ENCODE measurements around the gene PTH2. TPM values are rescaled to one million over a fixed set of nuclear protein-coding genes. Genes with fewer than 3 reads are reported as not detected.
A peak's percentile ranks its signal among the peaks of the same experiment; 100 is the strongest.

PTH2 gene
- total RNA-seq, 1 donor from 2014 or later = not detected

DNA sequence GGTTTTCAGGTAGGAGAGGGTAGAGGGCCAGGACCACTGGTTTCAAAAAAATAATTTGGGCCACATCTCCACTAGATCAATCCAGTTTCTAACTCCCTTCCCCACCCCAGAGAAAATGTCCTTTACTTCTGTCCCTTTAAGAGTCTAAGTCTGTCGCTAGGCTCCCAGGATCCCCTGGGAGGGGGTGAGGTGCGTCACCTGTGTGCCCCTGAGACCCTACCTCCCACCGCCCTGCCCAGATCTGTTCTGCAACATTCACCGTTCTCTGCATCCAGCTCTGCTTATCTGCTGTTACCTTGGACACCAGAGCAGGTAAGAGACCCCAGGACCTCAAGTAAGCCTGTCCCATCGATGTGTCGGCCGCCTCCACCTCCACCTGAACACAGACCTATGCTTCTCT, 1.9 kb upstream of the PTH2 start, which contains the start of gene GFY:
Gene GFY, plus strand, starts transcription at position 211 of the 400 bp plus-strand sequence. CDS start 1,043 bp downstream, outside the sequence.
- Histone ChIP-seq H3K9me3 (ENCODE audit: control insufficient read depth in 3 of 3, low read length in 3 of 3) (no peaks in the 10 kb centered on the region), H3K4me3 (ENCODE audit: low read length in 3 of 3) (no peak within 1 kb of the TSS), H3K36me3 (ENCODE audit: control insufficient read depth in 3 of 3, insufficient read depth in 3 of 3, low read length in 3 of 3) (no peaks in the 10 kb centered on the region), H3K9ac (ENCODE audit: low read depth in 1 of 3, low read length in 3 of 3) (no peak within 1 kb of the TSS), H3K27ac (ENCODE audit: low read depth, low read length) (no peak within 1 kb of the TSS), H3K27me3 (ENCODE audit: control insufficient read depth in 3 of 3, insufficient read depth in 3 of 3, low read length in 3 of 3) (peaks cover 79 to 91% (median 89%) of the 10 kb centered on the region in 3 donors), H3K4me1 (ENCODE audit: control insufficient read depth in 3 of 3, insufficient read depth in 3 of 3, low read length in 3 of 3) (peaks cover 18 to 21% (median 19%) of the 10 kb centered on the region in 3 donors)

GRCh38 chr19:49423985-49424303, 703 bp upstream of the PTH2 start:
- Histone ChIP-seq H3K9me3 (ENCODE audit: control insufficient read depth in 3 of 3, low read length in 3 of 3) (no peaks in the 10 kb centered on the region), H3K4me1 (ENCODE audit: control insufficient read depth in 3 of 3, insufficient read depth in 3 of 3, low read length in 3 of 3) (peaks cover 18 to 21% (median 19%) of the 10 kb centered on the region in 3 donors), H3K36me3 (ENCODE audit: control insufficient read depth in 3 of 3, insufficient read depth in 3 of 3, low read length in 3 of 3) (no peaks in the 10 kb centered on the region), H3K27me3 (ENCODE audit: control insufficient read depth in 3 of 3, insufficient read depth in 3 of 3, low read length in 3 of 3) (peaks cover 89% of the 10 kb centered on the region in 3 donors), H3K9ac (ENCODE audit: low read depth in 1 of 3, low read length in 3 of 3) (no peak overlapping the region), H3K27ac (ENCODE audit: low read depth, low read length) (no peak overlapping the region), H3K4me3 (ENCODE audit: low read length in 3 of 3) (no peak overlapping the region)

DNA sequence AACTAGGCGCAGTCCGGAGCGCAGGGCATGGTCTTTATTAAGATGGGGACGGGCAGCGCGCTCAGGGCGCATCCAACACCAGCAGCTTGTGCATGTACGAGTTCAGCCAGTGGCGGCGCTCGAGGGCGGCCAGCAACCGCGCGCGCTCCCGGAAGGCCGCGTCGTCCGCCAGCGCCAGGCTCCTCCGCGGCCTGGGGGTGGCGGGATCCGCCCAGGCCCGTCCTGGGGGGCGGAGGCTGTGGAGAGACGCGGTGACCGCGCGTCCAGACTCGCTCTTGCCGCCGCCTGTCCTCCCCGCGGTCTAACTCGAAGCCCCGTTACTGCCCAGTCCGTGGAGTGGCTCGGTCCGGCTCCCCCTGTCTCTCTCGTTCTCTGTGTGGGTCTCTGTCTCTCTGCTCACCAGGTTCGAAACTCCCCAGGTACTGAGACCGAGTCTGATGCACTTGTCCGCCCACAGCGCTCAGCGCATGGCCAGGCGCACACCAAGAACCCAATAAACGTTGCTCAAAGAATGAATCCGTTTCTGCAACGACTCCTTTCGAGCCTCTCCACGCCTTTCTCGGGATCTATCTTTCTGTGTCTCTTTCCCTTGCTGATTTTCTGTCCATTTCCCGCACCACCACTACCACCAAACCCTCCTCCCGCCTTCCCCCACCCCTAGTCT, 702 bp downstream of the PTH2 start:
- H3K9me3 ChIP-seq (ENCODE audit: control insufficient read depth in 3 of 3, low read length in 3 of 3) = no peaks in the 10 kb centered on the region
- H3K4me3 ChIP-seq (ENCODE audit: low read length in 3 of 3) = peak overlapping the region; percentile 27 to 52 (median 46)
- peaks cover 17 to 19% (median 18%) of the 10 kb centered on the region in 3 donors for H3K4me1 ChIP-seq (ENCODE audit: control insufficient read depth in 3 of 3, insufficient read depth in 3 of 3, low read length in 3 of 3)
- H3K36me3 ChIP-seq (ENCODE audit: control insufficient read depth in 3 of 3, insufficient read depth in 3 of 3, low read length in 3 of 3) = no peaks in the 10 kb centered on the region
- H3K27me3 ChIP-seq (ENCODE audit: control insufficient read depth in 3 of 3, insufficient read depth in 3 of 3, low read length in 3 of 3) = peaks cover 87 to 89% (median 88%) of the 10 kb centered on the region in 3 donors
- no peak overlapping the region for H3K27ac ChIP-seq (ENCODE audit: low read depth, low read length)
- peak overlapping the region in 2 of 3 donors; percentile 32 to 40 for H3K9ac ChIP-seq (ENCODE audit: low read depth in 1 of 3, low read length in 3 of 3)

GRCh38 chr19:49421878-49422202, 1.4 kb downstream of the PTH2 start:
- H3K27me3 ChIP-seq (ENCODE audit: control insufficient read depth in 3 of 3, insufficient read depth in 3 of 3, low read length in 3 of 3) = peaks cover 86 to 90% (median 86%) of the 10 kb centered on the region in 3 donors
- H3K4me3 ChIP-seq (ENCODE audit: low read length in 3 of 3) = no peak overlapping the region
- H3K4me1 ChIP-seq (ENCODE audit: control insufficient read depth in 3 of 3, insufficient read depth in 3 of 3, low read length in 3 of 3) = peaks cover 17 to 19% (median 18%) of the 10 kb centered on the region in 3 donors
- H3K27ac ChIP-seq (ENCODE audit: low read depth, low read length) = no peak overlapping the region
- no peaks in the 10 kb centered on the region for H3K9me3 ChIP-seq (ENCODE audit: control insufficient read depth in 3 of 3, low read length in 3 of 3)
- H3K36me3 ChIP-seq (ENCODE audit: control insufficient read depth in 3 of 3, insufficient read depth in 3 of 3, low read length in 3 of 3) = no peaks in the 10 kb centered on the region
- H3K9ac ChIP-seq (ENCODE audit: low read depth in 1 of 3, low read length in 3 of 3) = no peak overlapping the region

- Histone ChIP-seq H3K36me3 (ENCODE audit: control insufficient read depth in 3 of 3, insufficient read depth in 3 of 3, low read length in 3 of 3) (no peaks in the 10 kb centered on the region), H3K9ac (ENCODE audit: low read depth in 1 of 3, low read length in 3 of 3) (no peak overlapping the region), H3K27ac (ENCODE audit: low read depth, low read length) (no peak overlapping the region), H3K27me3 (ENCODE audit: control insufficient read depth in 3 of 3, insufficient read depth in 3 of 3, low read length in 3 of 3) (peaks cover 84 to 87% (median 86%) of the 10 kb centered on the region in 3 donors), H3K4me1 (ENCODE audit: control insufficient read depth in 3 of 3, insufficient read depth in 3 of 3, low read length in 3 of 3) (peaks cover 17 to 19% (median 18%) of the 10 kb centered on the region in 3 donors), H3K9me3 (ENCODE audit: control insufficient read depth in 3 of 3, low read length in 3 of 3) (no peaks in the 10 kb centered on the region), H3K4me3 (ENCODE audit: low read length in 3 of 3) (peak overlapping the region in 2 of 3 donors; percentile 1 to 33)
Observed at GRCh38 chr19:49421039-49421877, 2.0 kb downstream of the PTH2 start.

- H3K36me3 ChIP-seq (ENCODE audit: control insufficient read depth in 3 of 3, insufficient read depth in 3 of 3, low read length in 3 of 3) = no peaks in the 10 kb centered on the region
- H3K4me3 ChIP-seq (ENCODE audit: low read length in 3 of 3) = no peak overlapping the region
- H3K27me3 ChIP-seq (ENCODE audit: control insufficient read depth in 3 of 3, insufficient read depth in 3 of 3, low read length in 3 of 3) = peaks cover 74 to 83% (median 76%) of the 10 kb centered on the region in 3 donors
- H3K9me3 ChIP-seq (ENCODE audit: control insufficient read depth in 3 of 3, low read length in 3 of 3) = no peaks in the 10 kb centered on the region
- H3K27ac ChIP-seq (ENCODE audit: low read depth, low read length) = no peak overlapping the region
- H3K9ac ChIP-seq (ENCODE audit: low read depth in 1 of 3, low read length in 3 of 3) = no peak overlapping the region
- H3K4me1 ChIP-seq (ENCODE audit: control insufficient read depth in 3 of 3, insufficient read depth in 3 of 3, low read length in 3 of 3) = peaks cover 17 to 19% (median 18%) of the 10 kb centered on the region in 3 donors
Observed at GRCh38 chr19:49420227-49420626, 3.0 kb downstream of the PTH2 start.

DNA sequence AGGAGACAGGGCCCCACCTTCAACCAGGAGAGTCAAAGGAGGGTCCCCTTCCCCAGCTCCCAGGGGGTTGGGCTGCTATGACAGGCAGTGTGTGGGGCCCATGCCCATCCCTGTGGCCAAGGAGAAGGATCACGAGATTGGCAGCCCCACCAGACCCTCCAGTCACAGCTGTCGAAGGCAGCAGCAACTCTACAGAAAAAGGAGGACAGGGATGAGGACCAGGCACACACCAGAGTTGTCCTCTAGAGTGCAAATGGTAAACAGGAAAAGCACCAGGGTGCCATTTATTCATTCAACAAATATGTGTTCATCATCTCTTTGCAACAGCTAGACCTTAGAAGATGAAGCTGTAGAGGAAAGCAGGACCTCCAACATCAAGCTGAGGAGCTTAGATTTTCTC, 4.1 kb downstream of the PTH2 start:
- Histone ChIP-seq H3K4me3 (ENCODE audit: low read length in 3 of 3) (no peak overlapping the region), H3K4me1 (ENCODE audit: control insufficient read depth in 3 of 3, insufficient read depth in 3 of 3, low read length in 3 of 3) (peaks cover 17 to 19% (median 18%) of the 10 kb centered on the region in 3 donors), H3K27ac (ENCODE audit: low read depth, low read length) (no peak overlapping the region), H3K27me3 (ENCODE audit: control insufficient read depth in 3 of 3, insufficient read depth in 3 of 3, low read length in 3 of 3) (peaks cover 66 to 84% (median 68%) of the 10 kb centered on the region in 3 donors), H3K9me3 (ENCODE audit: control insufficient read depth in 3 of 3, low read length in 3 of 3) (no peaks in the 10 kb centered on the region), H3K36me3 (ENCODE audit: control insufficient read depth in 3 of 3, insufficient read depth in 3 of 3, low read length in 3 of 3) (no peaks in the 10 kb centered on the region), H3K9ac (ENCODE audit: low read depth in 1 of 3, low read length in 3 of 3) (no peak overlapping the region)

DNA sequence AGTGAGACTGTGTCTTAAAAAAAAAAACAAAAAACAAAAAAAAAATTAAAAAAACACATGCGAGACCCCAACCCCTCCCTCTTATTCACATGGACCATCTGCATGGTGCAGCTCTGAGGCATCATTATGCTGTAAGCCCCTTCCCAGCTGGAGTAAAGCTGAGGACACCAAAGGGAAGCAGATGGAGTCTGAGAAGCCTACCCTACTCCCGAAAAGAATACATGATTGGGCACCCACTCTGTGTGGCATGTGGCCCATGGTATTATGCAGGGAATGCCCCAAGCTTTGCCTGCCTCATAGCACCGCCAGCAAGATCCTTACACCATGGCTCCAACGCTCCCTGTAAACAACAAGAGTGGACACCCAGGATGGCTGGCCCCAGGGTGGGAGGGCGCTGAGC, 4.7 kb downstream of the PTH2 start:
- Histone ChIP-seq H3K4me3 (ENCODE audit: low read length in 3 of 3) (no peak overlapping the region), H3K27ac (ENCODE audit: low read depth, low read length) (no peak overlapping the region), H3K9me3 (ENCODE audit: control insufficient read depth in 3 of 3, low read length in 3 of 3) (no peaks in the 10 kb centered on the region), H3K36me3 (ENCODE audit: control insufficient read depth in 3 of 3, insufficient read depth in 3 of 3, low read length in 3 of 3) (no peaks in the 10 kb centered on the region), H3K9ac (ENCODE audit: low read depth in 1 of 3, low read length in 3 of 3) (no peak overlapping the region), H3K27me3 (ENCODE audit: control insufficient read depth in 3 of 3, insufficient read depth in 3 of 3, low read length in 3 of 3) (peaks cover 59 to 84% (median 62%) of the 10 kb centered on the region in 3 donors), H3K4me1 (ENCODE audit: control insufficient read depth in 3 of 3, insufficient read depth in 3 of 3, low read length in 3 of 3) (peaks cover 13 to 19% (median 15%) of the 10 kb centered on the region in 3 donors)

DNA sequence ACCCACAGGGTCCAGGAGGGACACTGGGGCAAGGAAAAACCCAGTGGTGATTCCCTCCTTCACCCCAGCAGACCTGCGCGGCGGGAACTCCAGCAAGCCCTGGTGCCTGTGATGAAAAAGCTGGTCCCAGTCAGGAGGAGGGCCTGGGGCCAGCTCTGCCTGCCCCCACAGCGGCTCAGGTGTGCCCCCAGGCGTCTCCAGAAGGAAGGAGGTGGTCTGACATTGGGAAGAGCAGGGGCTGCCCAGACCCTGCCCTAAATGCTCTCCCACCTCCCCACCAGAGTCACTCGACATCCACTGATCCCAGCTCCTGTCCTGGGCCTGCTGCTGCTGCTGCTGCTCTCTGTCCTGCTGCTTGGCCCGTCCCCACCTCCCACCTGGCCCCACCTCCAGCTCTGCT, 6.2 kb downstream of the PTH2 start:
- Histone ChIP-seq H3K27me3 (ENCODE audit: control insufficient read depth in 3 of 3, insufficient read depth in 3 of 3, low read length in 3 of 3) (peaks cover 48 to 74% (median 51%) of the 10 kb centered on the region in 3 donors), H3K9me3 (ENCODE audit: control insufficient read depth in 3 of 3, low read length in 3 of 3) (no peaks in the 10 kb centered on the region), H3K4me1 (ENCODE audit: control insufficient read depth in 3 of 3, insufficient read depth in 3 of 3, low read length in 3 of 3) (peaks cover 0 to 6% (median 2%) of the 10 kb centered on the region in 3 donors), H3K9ac (ENCODE audit: low read depth in 1 of 3, low read length in 3 of 3) (no peak overlapping the region), H3K36me3 (ENCODE audit: control insufficient read depth in 3 of 3, insufficient read depth in 3 of 3, low read length in 3 of 3) (no peaks in the 10 kb centered on the region), H3K4me3 (ENCODE audit: low read length in 3 of 3) (no peak overlapping the region), H3K27ac (ENCODE audit: low read depth, low read length) (no peak overlapping the region)

- no peak overlapping the region for H3K27ac ChIP-seq (ENCODE audit: low read depth, low read length)
- no peaks in the 10 kb centered on the region for H3K4me1 ChIP-seq (ENCODE audit: control insufficient read depth in 3 of 3, insufficient read depth in 3 of 3, low read length in 3 of 3)
- no peaks in the 10 kb centered on the region for H3K9me3 ChIP-seq (ENCODE audit: control insufficient read depth in 3 of 3, low read length in 3 of 3)
- no peak overlapping the region for H3K4me3 ChIP-seq (ENCODE audit: low read length in 3 of 3)
- no peak overlapping the region for H3K9ac ChIP-seq (ENCODE audit: low read depth in 1 of 3, low read length in 3 of 3)
- H3K36me3 ChIP-seq (ENCODE audit: control insufficient read depth in 3 of 3, insufficient read depth in 3 of 3, low read length in 3 of 3) = no peaks in the 10 kb centered on the region
- H3K27me3 ChIP-seq (ENCODE audit: control insufficient read depth in 3 of 3, insufficient read depth in 3 of 3, low read length in 3 of 3) = peaks cover 40 to 62% (median 45%) of the 10 kb centered on the region in 3 donors
Observed at GRCh38 chr19:49415810-49416200, 7.4 kb downstream of the PTH2 start.
